SW 1271 (cell line): ENCODE measurements around the gene PLXNA4.

Experiments used
- DNase-seq, 2 experiments: peaks; one replicate each; lab custom pipeline; 2025; lab: John Stamatoyannopoulos, UW

Gene PLXNA4

GRCh38 chr7:132438926-132439325 is 137.3 kb downstream of the PLXNA4 start:
- no peak for DNase-seq

DNA sequence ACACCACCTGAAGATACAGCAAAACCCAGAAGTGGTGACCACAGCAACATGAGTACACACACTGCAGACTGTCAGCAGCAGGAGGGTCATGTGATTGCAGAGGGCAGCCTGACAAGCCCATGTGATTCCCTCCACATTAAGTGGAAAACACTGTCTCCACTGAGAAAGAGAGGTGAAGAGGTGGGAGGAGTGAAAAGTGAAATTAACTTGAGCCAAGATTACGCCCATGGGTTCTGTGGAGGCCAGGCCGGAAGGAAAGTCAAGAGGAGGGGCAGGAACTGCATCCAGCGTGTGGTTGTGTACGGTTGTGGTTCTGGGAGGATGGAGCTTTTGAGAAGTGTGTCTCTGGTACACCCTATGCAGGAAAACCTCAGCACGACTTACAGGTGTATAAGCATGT is 138.5 kb downstream of the PLXNA4 start:
- DNase-seq = no peak

GRCh38 chr7:132436121-132436520 is 140.1 kb downstream of the PLXNA4 start:
- DNase-seq = no peak

DNA sequence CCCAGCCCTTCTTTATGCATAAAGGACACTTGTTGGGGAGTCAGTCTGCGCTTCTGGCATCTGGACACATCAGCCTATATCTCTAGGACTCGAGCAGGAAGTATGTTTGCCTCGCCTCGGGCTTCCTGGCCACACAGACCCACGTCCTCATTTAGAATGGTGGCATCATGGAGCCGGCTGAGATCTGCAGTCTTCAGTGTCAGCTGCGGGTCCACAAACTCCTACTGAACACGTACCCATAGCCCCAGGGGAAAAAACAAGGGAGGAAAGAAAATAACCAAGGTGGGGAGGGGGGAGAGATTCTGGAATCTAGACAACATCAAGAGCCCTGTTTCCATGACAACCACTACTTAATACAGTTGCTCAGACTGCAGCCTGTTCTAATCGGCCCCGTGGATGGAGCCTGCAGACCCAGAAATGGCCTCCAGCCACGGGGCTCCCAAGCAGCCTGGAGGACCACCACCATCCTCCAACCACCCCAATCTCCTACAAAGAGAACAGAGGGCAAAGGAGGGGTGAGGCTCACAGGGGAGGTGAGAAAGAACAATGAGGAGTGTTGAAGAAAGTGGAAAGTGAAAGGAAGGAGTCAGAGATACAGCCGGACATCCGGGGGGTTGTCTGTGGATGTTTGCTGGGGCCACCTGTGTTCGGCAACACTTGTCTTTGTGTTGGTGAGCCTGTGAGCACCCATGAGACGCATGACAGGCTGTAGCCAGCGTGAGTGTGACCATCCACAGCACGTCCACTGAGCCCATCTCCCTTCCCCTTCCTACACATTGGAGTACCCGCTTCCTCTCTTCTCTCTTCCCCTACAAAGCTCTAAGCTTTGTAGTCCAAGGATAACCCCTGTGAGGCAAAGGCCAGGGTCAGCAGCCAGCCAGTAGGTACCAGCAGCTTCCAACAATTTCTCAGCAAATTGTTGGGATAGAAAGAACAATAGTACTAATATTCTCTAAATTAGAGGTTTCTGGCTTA is 141.0 kb downstream of the PLXNA4 start:
- no peak for DNase-seq

- DNase-seq = no peak
These were observed 142.2 kb downstream of the PLXNA4 start for GRCh38 chr7:132434041-132434440.

DNA sequence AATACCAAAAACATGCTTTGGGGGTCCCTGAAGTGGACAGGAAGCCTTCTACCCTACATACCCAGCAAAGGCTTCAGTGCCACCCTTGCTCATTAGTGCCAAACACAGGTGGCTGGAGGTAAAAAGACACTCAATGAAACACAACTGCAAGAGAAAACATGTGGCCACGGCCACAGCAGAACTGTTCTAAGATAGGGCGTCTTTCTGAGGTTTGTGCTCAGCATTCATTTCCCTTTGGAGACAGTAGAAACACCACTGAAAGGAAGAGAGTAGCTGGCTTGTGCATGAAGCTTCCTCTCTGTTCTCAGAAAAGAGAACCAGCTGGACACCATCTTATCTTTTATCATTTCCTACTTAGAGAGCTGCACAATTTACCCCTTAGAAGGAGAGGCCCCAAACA is 143.0 kb downstream of the PLXNA4 start:
- no peak for DNase-seq

GRCh38 chr7:132430861-132431822 is 145.1 kb downstream of the PLXNA4 start:
- no peak for DNase-seq

DNA sequence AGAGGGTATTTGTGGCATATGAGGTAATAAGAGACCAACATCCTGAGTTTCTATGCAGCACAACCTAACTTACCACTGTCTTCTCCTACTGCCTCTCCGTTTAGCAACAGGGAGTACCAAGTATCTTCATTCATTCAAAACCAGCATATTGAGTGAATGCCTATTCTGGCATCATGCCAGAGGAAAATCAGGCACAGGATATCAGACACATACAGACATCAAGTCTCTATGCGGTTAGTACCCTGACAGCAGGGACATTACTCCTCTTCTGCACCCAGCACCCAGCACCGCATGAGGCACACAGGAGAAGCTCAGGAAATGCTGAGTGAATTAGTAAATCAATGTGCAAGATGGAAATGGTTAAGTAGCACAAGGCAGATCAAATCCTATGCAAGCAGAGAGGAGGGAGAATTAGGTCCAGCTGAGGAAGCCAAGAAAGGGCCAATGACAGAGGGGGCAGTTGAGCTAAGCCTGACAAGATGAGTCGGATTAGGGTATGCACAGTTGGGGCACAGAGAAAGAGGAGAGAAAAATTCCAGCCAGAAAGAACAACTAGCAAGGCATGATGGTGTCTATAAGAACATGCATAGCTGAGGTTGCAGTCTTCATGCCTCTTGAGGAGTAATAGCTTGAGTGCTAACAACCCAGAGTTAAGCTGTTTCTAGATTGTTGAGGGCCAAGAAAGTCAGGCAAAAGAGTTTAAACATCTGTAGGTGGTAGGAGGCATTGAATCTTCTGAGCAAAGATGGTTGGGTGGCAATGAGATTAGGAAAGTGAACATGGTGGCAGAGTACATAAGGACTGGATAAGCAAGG is 146.0 kb downstream of the PLXNA4 start:
- no peak for DNase-seq

GRCh38 chr7:132429181-132429580 is 147.1 kb downstream of the PLXNA4 start:
- no peak for DNase-seq

DNA sequence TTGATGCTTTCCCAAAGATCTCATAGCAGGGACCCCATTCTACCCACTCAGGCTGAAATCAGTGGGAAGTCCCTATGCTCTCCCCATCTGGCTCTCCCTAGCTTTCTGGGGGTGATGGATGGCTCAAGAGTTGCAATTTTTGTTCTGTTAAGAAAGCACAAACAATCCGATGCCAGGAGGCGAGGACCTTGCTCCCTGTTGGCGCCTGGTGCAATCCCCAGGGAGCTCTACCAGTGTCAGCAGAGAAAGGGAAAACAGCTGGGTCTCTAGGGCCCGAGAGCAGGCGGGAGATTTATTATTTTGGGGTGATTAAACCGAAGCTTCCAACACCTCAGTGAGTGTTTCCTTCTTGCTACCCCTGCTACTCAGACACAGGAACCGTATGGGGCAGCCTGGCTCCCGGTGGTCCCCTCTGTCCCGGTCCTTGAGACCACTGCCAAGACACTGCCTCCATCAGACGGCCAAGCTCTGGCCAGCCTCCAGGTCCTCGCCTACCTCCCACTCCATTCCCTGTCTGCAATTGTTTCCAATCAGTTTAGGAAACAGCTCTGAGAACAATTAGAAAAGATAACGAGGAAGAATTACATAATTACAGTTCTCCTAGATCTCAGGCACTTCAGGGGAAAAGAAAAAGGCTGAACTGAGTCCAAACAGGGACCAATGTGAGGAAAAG is 147.9 kb downstream of the PLXNA4 start:
- DNase-seq = no peak

DNA sequence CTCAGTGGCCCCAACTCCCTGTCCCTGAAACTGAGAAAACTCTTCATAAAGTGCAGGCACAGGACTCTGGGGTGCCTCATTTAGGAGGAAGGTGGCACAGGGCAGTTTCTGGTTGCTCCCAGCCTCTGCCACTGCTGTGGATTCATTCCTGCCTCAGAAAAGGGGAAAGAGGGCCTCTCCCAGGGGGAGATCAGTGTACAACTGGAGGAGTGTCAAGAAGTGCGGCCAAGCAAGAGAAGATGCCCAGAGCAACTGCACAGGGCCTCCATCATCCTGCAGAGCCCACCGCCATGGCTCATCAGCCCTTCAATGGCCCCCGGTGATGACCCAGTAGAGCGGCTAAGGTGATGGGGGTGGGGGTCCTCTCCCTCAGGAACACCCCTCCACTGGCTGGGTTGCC is 150.3 kb downstream of the PLXNA4 start:
- no peak for DNase-seq

DNA sequence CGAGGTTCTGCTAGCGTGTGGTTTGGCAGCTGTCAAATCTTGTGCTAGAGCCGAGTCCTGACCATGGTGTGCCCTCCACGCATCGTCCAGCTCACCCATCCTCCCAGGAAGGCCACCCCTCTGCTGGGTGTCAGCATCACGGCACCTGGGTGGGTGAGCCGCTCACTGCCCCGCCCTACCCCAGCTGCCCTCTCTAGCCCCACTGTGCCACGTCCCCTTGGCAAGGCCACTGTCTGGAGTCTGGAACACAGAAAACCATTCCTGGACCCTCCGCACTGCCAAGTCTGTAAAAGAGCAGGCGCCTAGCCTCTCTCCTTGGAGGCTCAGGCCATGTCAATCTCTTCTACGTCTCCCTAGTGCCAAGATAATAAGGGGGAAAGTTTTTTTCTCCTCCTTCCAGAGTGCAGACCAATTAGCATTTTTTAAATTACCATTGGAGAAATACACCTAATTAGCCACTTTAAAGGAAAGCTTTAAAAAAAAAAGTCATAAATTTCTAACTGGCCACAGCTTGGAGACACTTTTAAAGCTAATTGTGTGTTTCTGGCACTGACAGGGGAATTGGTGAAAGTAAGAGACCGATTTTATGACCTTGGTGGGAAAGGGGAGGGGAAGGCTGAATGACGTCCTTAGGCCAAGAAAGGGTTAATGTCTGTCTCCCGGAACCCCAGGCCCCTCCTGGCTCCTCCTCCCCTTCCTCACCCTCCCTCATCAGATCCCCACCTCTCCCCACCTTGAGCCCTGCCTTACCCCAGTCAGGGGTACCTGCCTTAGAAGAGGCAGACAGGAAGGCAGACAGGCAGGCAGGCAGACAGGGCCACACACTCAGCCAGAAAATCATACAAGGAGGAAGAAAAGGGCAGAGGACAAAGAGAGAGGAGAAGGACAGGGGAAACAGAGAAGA is 151.2 kb downstream of the PLXNA4 start:
- DNase-seq = no peak

GRCh38 chr7:132424277-132424676 is 152.0 kb downstream of the PLXNA4 start:
- DNase-seq = no peak

GRCh38 chr7:132423594-132424200 is 152.6 kb downstream of the PLXNA4 start:
- DNase-seq = no peak

DNA sequence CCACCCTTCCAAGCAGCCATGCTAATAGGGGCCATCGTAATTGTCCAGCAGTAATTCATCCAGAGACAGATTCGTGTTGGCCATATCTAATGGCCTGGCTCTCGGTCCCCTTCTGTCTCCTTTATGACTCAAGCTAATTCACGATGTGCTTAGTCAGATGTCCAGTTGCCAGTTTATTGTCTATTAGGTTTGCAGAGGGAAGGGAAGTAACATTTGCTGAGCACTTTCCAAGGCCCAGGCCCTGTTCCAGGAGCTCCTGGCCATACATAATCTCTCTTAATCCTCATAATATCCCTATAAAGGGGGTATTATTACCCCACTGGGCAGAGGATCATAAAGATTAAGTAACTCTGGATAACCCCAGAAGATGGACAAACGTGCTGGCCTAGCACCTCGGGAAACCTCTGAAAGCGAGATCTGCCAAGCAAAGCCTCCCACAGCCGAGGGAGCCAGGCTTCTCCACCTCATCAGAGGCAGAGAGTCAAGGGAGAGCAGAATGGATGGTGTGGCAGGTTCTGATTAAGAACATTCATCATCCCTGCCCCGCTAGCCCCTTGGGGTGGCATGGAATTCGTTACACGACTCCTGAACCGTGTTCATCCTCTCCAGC is 153.7 kb downstream of the PLXNA4 start:
- no peak for DNase-seq

DNA sequence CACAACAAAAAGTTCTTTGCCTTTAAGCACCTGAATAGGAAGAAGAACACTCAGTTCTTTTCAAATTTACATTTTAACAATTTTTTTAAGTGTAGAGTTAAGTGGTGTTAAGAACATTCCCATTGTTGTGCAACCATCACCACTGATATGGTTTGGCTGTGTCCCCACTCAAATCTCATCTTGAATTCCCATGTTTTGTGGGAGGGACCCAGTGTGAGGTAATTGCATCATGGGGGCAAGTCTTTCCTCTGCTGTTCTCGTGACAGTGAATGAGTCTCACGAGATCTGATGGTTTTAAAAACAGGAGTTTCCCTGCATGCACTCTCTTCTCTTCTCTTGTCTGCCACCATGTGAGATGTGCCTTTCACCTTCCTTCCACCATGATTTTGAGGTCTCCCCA is 155.7 kb downstream of the PLXNA4 start:
- DNase-seq = no peak

DNA sequence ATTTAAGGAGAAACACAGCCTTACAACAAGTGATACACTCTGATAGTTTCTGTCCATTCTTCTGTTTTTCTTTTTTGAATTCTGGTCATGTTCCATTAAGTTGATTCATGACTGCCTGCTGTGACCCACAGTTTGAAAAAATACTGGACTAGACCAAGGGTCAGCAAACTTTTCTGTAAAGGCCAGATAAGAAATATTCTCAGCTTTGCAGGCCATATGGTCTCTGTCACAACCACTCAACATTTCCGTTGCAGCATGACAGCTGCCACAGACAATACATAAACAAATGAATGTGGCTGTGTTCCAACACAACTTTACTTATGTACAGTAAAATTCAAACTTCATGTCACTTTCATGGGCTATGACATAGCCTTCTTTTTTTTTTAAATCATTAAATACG is 156.7 kb downstream of the PLXNA4 start:
- no peak for DNase-seq

- no peak for DNase-seq
These were observed 157.4 kb downstream of the PLXNA4 start for GRCh38 chr7:132418840-132419239.
